OCI-LY1 (cell line): ENCODE data around the gene SH3YL1.

Experiments used
- H2AFZ ChIP-seq: fragments of 200-600 bp; sonication (generic), shearing (Covaris generic); 2 replicates; pipeline ENCODE4 v1.6.0; 2014; ENCODE audit warnings: antibody characterized with exemption, mild to moderate bottlenecking, low read length
- H3F3A ChIP-seq: fragments of 200-600 bp; sonication (generic), shearing (Covaris generic); 2 replicates; pipeline ENCODE4 v1.6.0; 2014; ENCODE audit warnings: mild to moderate bottlenecking, antibody characterized with exemption, low read length, moderate library complexity; ENCODE audit not compliant: insufficient read depth
- H3K27ac ChIP-seq: fragments of 200-600 bp; sonication (generic); 2 replicates; pipeline ENCODE4 v1.5.1; 2014; ENCODE audit warnings: low read length, mixed run types, mild to moderate bottlenecking, low read depth; ENCODE audit not compliant: poor library complexity, severe bottlenecking
- H3K27me3 ChIP-seq: fragments of 200-600 bp; sonication (generic); 2 replicates; pipeline ENCODE4 v1.6.0; 2014; ENCODE audit warnings: antibody characterized with exemption, mild to moderate bottlenecking, low read length, moderate library complexity; ENCODE audit not compliant: insufficient read depth
- H3K36me3 ChIP-seq: fragments of 200-600 bp; sonication (generic); 2 replicates; pipeline ENCODE4 v1.6.1; 2014; ENCODE audit warnings: mild to moderate bottlenecking, antibody characterized with exemption, low read length, moderate library complexity, mixed read lengths; ENCODE audit not compliant: insufficient read depth
- H3K4me1 ChIP-seq: fragments of 200-600 bp; sonication (generic); 2 replicates; pipeline ENCODE4 v1.5.1; 2014; ENCODE audit warnings: mild to moderate bottlenecking, low read length, moderate library complexity; ENCODE audit not compliant: insufficient read depth, severe bottlenecking
- H3K4me2 ChIP-seq: fragments of 200-600 bp; sonication (generic), shearing (Covaris generic); 2 replicates; pipeline ENCODE4 v1.6.1; 2014; ENCODE audit warnings: low read length
- H3K4me3 ChIP-seq: fragments of 200-600 bp; sonication (generic); 2 replicates; pipeline ENCODE4 v1.5.1; 2014; ENCODE audit warnings: low read length, low read depth, mild to moderate bottlenecking, mixed read lengths; ENCODE audit not compliant: poor library complexity, severe bottlenecking
- H3K79me2 ChIP-seq: fragments of 200-600 bp; shearing (Covaris generic); 2 replicates; pipeline ENCODE4 v1.6.1; 2016; ENCODE audit warnings: mixed run types, low read length, mixed read lengths; ENCODE audit not compliant: insufficient read depth
- H3K9ac ChIP-seq: fragments of 200-600 bp; sonication (generic), shearing (Covaris generic); 2 replicates; pipeline ENCODE4 v1.6.1; 2014; ENCODE audit warnings: mild to moderate bottlenecking, low read length, mixed read lengths
- H3K9me2 ChIP-seq: fragments of 200-600 bp; sonication (generic), shearing (Covaris generic); 2 replicates; pipeline ENCODE4 v1.6.1; 2014; ENCODE audit warnings: low read depth, mild to moderate bottlenecking, low read length, mixed read lengths
- H3K9me3 ChIP-seq: fragments of 200-600 bp; shearing (Covaris generic); 2 replicates; pipeline ENCODE4 v1.6.1; 2014; ENCODE audit warnings: low read length, mixed read lengths
- H4K20me1 ChIP-seq: fragments of 200-600 bp; sonication (generic), shearing (Covaris generic); 2 replicates; pipeline ENCODE4 v1.6.0; 2016; ENCODE audit warnings: mild to moderate bottlenecking, low read length; ENCODE audit not compliant: insufficient read depth
- CTCF ChIP-seq: fragments of 200-600 bp; sonication (generic), shearing (Covaris generic); IDR thresholded peaks from 2 replicates; pipeline ENCODE4 v1.5.1; 2017; ENCODE audit warnings: mild to moderate bottlenecking, antibody characterized with exemption, low read length, moderate library complexity, mixed read lengths
- EZH2 ChIP-seq: fragments of 200-600 bp; sonication (generic), shearing (Covaris generic); IDR thresholded peaks from 2 replicates; pipeline ENCODE4 v1.8.0; 2017; ENCODE audit warnings: borderline replicate concordance, mixed run types, mild to moderate bottlenecking, antibody characterized with exemption, low read length, moderate library complexity, mixed read lengths

The SH3YL1 gene

GRCh38 chr2:228115-228514 is 35.7 kb downstream of the SH3YL1 start:
- Histone ChIP-seq H2AFZ (no peak overlapping the region), H3K36me3 (peaks cover 12% of the 10 kb centered on the region), H3K9me2 (no peaks in the 10 kb centered on the region), H3K9me3 (no peaks in the 10 kb centered on the region), H3K27me3 (no peaks in the 10 kb centered on the region), H4K20me1 (no peaks in the 10 kb centered on the region), H3K27ac (no peak overlapping the region), H3K4me3 (no peak overlapping the region), H3F3A (no peaks in the 10 kb centered on the region), H3K9ac (no peak overlapping the region), H3K4me1 (no peaks in the 10 kb centered on the region), H3K4me2 (no peak overlapping the region), H3K79me2 (no peaks in the 10 kb centered on the region)
- TF ChIP-seq CTCF = no peak
- no peak for TF ChIP-seq EZH2

- H3F3A ChIP-seq = no peaks in the 10 kb centered on the region
- no peaks in the 10 kb centered on the region for H3K4me1 ChIP-seq
- H3K36me3 ChIP-seq = peaks cover 12% of the 10 kb centered on the region
- H3K79me2 ChIP-seq = no peaks in the 10 kb centered on the region
- H3K9ac ChIP-seq = no peak overlapping the region
- no peaks in the 10 kb centered on the region for H4K20me1 ChIP-seq
- no peak overlapping the region for H3K4me3 ChIP-seq
- H3K9me2 ChIP-seq = no peaks in the 10 kb centered on the region
- H3K27ac ChIP-seq = no peak overlapping the region
- no peak overlapping the region for H3K4me2 ChIP-seq
- H2AFZ ChIP-seq = no peak overlapping the region
- TF ChIP-seq EZH2 (no peak), CTCF (no peak)
- H3K27me3 ChIP-seq = no peaks in the 10 kb centered on the region
- no peaks in the 10 kb centered on the region for H3K9me3 ChIP-seq
Observed at GRCh38 chr2:223971-224760, 39.7 kb downstream of the SH3YL1 start.

DNA sequence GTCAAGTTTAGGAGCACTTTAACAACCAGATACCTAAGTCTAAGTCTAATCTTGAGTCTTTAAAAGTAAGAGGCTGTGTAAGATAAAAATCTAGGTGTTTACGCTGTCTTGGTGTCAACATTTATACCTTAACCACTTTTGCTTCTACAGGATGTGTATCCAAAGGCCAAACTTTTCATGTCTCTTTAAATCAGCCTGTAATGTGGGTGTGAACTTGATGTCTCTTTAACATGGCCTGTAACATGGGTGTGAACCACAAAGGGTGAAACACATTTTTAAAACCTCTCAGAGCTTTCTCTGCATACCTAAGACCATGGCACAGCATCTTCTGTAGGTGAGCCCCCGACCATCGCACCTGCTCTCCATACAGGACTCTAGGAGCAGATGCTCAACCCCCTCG is 40.4 kb downstream of the SH3YL1 start:
- H3K4me2 ChIP-seq = no peak overlapping the region
- no peaks in the 10 kb centered on the region for H3K27me3 ChIP-seq
- H3K9ac ChIP-seq = no peak overlapping the region
- no peak for TF ChIP-seq EZH2
- TF ChIP-seq CTCF = no peak
- no peaks in the 10 kb centered on the region for H3K9me2 ChIP-seq
- no peaks in the 10 kb centered on the region for H3K9me3 ChIP-seq
- peaks cover 12% of the 10 kb centered on the region for H3K36me3 ChIP-seq
- H3K27ac ChIP-seq = no peak overlapping the region
- H3K4me3 ChIP-seq = no peak overlapping the region
- H3F3A ChIP-seq = no peaks in the 10 kb centered on the region
- H3K4me1 ChIP-seq = no peaks in the 10 kb centered on the region
- H3K79me2 ChIP-seq = no peaks in the 10 kb centered on the region
- no peak overlapping the region for H2AFZ ChIP-seq
- no peaks in the 10 kb centered on the region for H4K20me1 ChIP-seq
